ENCODE measurements around the gene AP4E1.
"Not testable (repeated sequence)": the region's sequence is repeated elsewhere in the genome, so short reads cannot be mapped to it uniquely, and the experiment has no call there.

Gene AP4E1

GRCh38 chr15:51037474-51037873 is 129.0 kb downstream of the AP4E1 start:
- not testable (repeated sequence) for DNase-seq

- DNase-seq: no peak
Measured at GRCh38 chr15:51038162-51038973, 129.9 kb downstream of the AP4E1 start.

- DNase-seq: no peak
Measured at GRCh38 chr15:51038974-51039319, 130.5 kb downstream of the AP4E1 start.

GRCh38 chr15:51044037-51044727 is 135.7 kb downstream of the AP4E1 start:
- DNase-seq: no peak

GRCh38 chr15:51046016-51046415 is 137.5 kb downstream of the AP4E1 start:
- DNase-seq: no peak

- DNase-seq: no peak
Measured at GRCh38 chr15:51046799-51047449, 138.4 kb downstream of the AP4E1 start.

GRCh38 chr15:51048308-51048707 is 139.8 kb downstream of the AP4E1 start:
- DNase-seq: no peak

- DNase-seq: no peak
Measured at GRCh38 chr15:51049081-51049480, 140.6 kb downstream of the AP4E1 start.

- DNase-seq: no peak
Measured at GRCh38 chr15:51051776-51052175, 143.3 kb downstream of the AP4E1 start.

- no peak for DNase-seq
Measured at GRCh38 chr15:51053571-51053970, 145.1 kb downstream of the AP4E1 start.

- no peak for DNase-seq
Measured at GRCh38 chr15:51054535-51054934, 146.1 kb downstream of the AP4E1 start.
